ENCODE results near the gene CABYR.

The CABYR gene

GRCh38 chr18:24190590-24190989 is 51.7 kb downstream of the CABYR start:
- TF ChIP-seq TCF12 (IDR thresholded peaks at IDR 0.05; ENCODE audit: low read depth) (no peak), REST (IDR thresholded peaks at IDR 0.05; ENCODE audit: low read depth) (no peak), TEAD4 (IDR thresholded peaks at IDR 0.05) (no peak), RAD21 (IDR thresholded peaks at IDR 0.05; ENCODE audit: low read depth) (no peak), YY1 (IDR thresholded peaks at IDR 0.05; ENCODE audit: low read depth) (no peak), NFIC (IDR thresholded peaks at IDR 0.05) (no peak), FOXM1 (IDR thresholded peaks at IDR 0.05; ENCODE audit: borderline replicate concordance, low read depth) (no peak), TAF1 (IDR thresholded peaks at IDR 0.05; ENCODE audit: low read depth) (no peak), CEBPB (IDR thresholded peaks at IDR 0.05) (no peak), ZBTB7A (IDR thresholded peaks at IDR 0.05; ENCODE audit: low read depth) (no peak), CREB1 (IDR thresholded peaks at IDR 0.05; ENCODE audit: low read depth) (no peak), EGR1 (IDR thresholded peaks at IDR 0.05) (no peak), EP300 (IDR thresholded peaks at IDR 0.05; ENCODE audit: borderline replicate concordance) (no peak)
- TF ChIP-seq, protein P1, sequence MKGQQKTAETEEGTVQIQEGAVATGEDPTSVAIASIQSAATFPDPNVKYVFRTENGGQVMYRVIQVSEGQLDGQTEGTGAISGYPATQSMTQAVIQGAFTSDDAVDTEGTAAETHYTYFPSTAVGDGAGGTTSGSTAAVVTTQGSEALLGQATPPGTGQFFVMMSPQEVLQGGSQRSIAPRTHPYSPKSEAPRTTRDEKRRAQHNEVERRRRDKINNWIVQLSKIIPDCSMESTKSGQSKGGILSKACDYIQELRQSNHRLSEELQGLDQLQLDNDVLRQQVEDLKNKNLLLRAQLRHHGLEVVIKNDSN (IDR thresholded peaks at IDR 0.05): no peak
- TF ChIP-seq, protein P2, sequence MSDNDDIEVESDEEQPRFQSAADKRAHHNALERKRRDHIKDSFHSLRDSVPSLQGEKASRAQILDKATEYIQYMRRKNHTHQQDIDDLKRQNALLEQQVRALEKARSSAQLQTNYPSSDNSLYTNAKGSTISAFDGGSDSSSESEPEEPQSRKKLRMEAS (IDR thresholded peaks at IDR 0.05): no peak

DNA sequence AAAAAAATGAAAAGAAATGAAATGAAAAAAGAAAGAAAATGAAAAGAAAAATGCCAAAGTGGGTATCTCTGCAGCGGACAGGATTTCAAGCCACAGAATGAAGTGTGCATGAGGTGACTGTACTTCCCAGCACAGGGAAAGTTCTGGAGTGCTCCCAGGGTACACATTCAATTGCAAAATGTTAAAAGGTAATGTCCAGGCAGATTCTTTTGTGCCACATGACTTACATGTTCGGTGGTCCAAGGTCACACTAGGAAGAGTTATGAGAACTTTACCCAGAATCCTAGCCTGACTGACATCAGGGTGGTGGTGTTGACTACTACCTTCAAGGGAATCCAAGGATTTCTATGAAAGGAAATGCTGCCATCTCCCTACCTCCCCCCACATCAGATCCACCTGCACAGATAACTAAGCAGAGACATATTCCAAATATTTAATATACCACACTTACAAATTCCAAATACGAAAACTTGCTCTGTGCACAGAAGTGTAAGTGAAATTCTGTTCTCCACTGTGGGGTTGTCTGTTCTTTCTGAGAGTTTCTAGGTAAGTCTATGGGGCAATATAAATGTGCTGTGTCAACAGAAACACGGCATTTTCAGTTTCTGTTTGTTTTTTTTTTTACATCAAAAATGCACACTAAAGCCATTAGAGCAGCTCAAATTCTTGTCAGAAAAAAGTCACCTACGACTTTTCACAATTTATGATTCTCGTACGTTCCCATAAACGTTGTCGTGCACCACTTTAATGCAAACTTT is 56.6 kb downstream of the CABYR start:
- no peak for TF ChIP-seq YY1 (IDR thresholded peaks at IDR 0.05; ENCODE audit: low read depth)
- no peak for TF ChIP-seq RAD21 (IDR thresholded peaks at IDR 0.05; ENCODE audit: low read depth)
- no peak for TF ChIP-seq CEBPB (IDR thresholded peaks at IDR 0.05)
- no peak for TF ChIP-seq TCF12 (IDR thresholded peaks at IDR 0.05; ENCODE audit: low read depth)
- no peak for TF ChIP-seq TAF1 (IDR thresholded peaks at IDR 0.05; ENCODE audit: low read depth)

GRCh38 chr18:24196764-24197163 is 57.9 kb downstream of the CABYR start:
- TF ChIP-seq CEBPB (IDR thresholded peaks at IDR 0.05): no peak
- TF ChIP-seq CREB1 (IDR thresholded peaks at IDR 0.05; ENCODE audit: low read depth): no peak
- TF ChIP-seq YY1 (IDR thresholded peaks at IDR 0.05; ENCODE audit: low read depth): no peak
- TF ChIP-seq ZBTB7A (IDR thresholded peaks at IDR 0.05; ENCODE audit: low read depth): no peak
- TF ChIP-seq, protein P2 (IDR thresholded peaks at IDR 0.05): no peak
- TF ChIP-seq RAD21 (IDR thresholded peaks at IDR 0.05; ENCODE audit: low read depth): no peak
- TF ChIP-seq TAF1 (IDR thresholded peaks at IDR 0.05; ENCODE audit: low read depth): no peak
- no peak for TF ChIP-seq EP300 (IDR thresholded peaks at IDR 0.05; ENCODE audit: borderline replicate concordance)
- no peak for TF ChIP-seq REST (IDR thresholded peaks at IDR 0.05; ENCODE audit: low read depth)
- no peak for TF ChIP-seq NFIC (IDR thresholded peaks at IDR 0.05)
- TF ChIP-seq, protein P1 (IDR thresholded peaks at IDR 0.05): no peak
- no peak for TF ChIP-seq EGR1 (IDR thresholded peaks at IDR 0.05)

- no peak for TF ChIP-seq YY1 (IDR thresholded peaks at IDR 0.05; ENCODE audit: low read depth)
- TF ChIP-seq, protein P1 (IDR thresholded peaks at IDR 0.05): no peak
- no peak for TF ChIP-seq EP300 (IDR thresholded peaks at IDR 0.05; ENCODE audit: borderline replicate concordance)
These were observed 58.5 kb downstream of the CABYR start for GRCh38 chr18:24197412-24197811.

GRCh38 chr18:24198461-24198860 is 59.6 kb downstream of the CABYR start:
- TF ChIP-seq EP300 (IDR thresholded peaks at IDR 0.05; ENCODE audit: borderline replicate concordance) (no peak), TCF12 (IDR thresholded peaks at IDR 0.05; ENCODE audit: low read depth) (no peak), CREB1 (IDR thresholded peaks at IDR 0.05; ENCODE audit: low read depth) (no peak), EGR1 (IDR thresholded peaks at IDR 0.05) (no peak), FOXM1 (IDR thresholded peaks at IDR 0.05; ENCODE audit: borderline replicate concordance, low read depth) (no peak), TEAD4 (IDR thresholded peaks at IDR 0.05) (no peak), REST (IDR thresholded peaks at IDR 0.05; ENCODE audit: low read depth) (no peak), NFIC (IDR thresholded peaks at IDR 0.05) (no peak), ZBTB7A (IDR thresholded peaks at IDR 0.05; ENCODE audit: low read depth) (no peak), CEBPB (IDR thresholded peaks at IDR 0.05) (no peak), RAD21 (IDR thresholded peaks at IDR 0.05; ENCODE audit: low read depth) (no peak)
- TF ChIP-seq, protein P1 (IDR thresholded peaks at IDR 0.05): no peak

Measured in Ishikawa (cell line).